ENCODE results near the gene DYNLT3. TPM values are rescaled to one million over a fixed set of nuclear protein-coding genes. Genes with fewer than 3 reads are reported as not detected.

The DYNLT3 gene
- total RNA-seq, 2 experiments from 2014 or later = 47.9 to 48.3 TPM

DNA sequence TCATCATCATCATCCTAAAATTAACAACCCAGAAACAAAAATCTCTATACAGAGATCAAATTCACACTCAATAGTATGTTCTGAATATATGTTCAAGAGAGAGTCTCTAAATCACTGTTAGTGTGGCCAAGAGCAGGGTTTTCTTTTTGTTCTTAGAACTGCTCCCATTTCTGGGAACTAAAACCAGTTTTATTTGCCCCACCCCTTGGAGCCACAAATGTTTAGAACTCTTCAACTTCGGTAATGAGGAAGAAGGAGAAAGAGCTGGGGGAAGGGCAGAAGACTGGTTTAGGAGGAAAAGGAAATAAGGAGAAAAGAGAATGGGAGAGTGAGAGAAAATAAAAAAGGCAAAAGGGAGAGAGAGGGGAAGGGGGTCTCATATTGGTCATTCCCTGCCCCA, 35.3 kb downstream of the DYNLT3 start:
- no peak for DNase-seq
- Histone ChIP-seq H3K36me3 (ENCODE audit: insufficient read depth, low read length) (no peaks in the 10 kb centered on the region), H3K9me3 (ENCODE audit: control insufficient read depth in 1 of 2, insufficient read depth in 1 of 2, low read length in 2 of 2) (no peaks in the 10 kb centered on the region), H3K4me3 (ENCODE audit: low read length) (no peak overlapping the region), H3K4me1 (ENCODE audit: insufficient read depth, low read length) (no peaks in the 10 kb centered on the region), H3K27ac (ENCODE audit: low read depth in 1 of 2, low read length in 2 of 2) (no peak overlapping the region), H3K27me3 (ENCODE audit: control insufficient read depth in 1 of 2, insufficient read depth in 2 of 2, low read length in 2 of 2) (no peaks in the 10 kb centered on the region)
- H3K4me3 Mint-ChIP-seq = no peak overlapping the region
- POLR2A ChIA-PET = no interaction called here
- H3K4me1 Mint-ChIP-seq (ENCODE audit: low read depth) = no peaks in the 10 kb centered on the region
- H3K36me3 Mint-ChIP-seq (ENCODE audit: low read depth) = no peaks in the 10 kb centered on the region
- H3K9me3 Mint-ChIP-seq = no peaks in the 10 kb centered on the region
- no peak for ATAC-seq (ENCODE audit: poor library complexity)
- CTCF ChIA-PET = no interaction called here
- no peak overlapping the region for H3K27ac Mint-ChIP-seq
- TF ChIP-seq, protein P1, sequence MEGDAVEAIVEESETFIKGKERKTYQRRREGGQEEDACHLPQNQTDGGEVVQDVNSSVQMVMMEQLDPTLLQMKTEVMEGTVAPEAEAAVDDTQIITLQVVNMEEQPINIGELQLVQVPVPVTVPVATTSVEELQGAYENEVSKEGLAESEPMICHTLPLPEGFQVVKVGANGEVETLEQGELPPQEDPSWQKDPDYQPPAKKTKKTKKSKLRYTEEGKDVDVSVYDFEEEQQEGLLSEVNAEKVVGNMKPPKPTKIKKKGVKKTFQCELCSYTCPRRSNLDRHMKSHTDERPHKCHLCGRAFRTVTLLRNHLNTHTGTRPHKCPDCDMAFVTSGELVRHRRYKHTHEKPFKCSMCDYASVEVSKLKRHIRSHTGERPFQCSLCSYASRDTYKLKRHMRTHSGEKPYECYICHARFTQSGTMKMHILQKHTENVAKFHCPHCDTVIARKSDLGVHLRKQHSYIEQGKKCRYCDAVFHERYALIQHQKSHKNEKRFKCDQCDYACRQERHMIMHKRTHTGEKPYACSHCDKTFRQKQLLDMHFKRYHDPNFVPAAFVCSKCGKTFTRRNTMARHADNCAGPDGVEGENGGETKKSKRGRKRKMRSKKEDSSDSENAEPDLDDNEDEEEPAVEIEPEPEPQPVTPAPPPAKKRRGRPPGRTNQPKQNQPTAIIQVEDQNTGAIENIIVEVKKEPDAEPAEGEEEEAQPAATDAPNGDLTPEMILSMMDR (IDR thresholded peaks at IDR 0.05) = no peak
- no peaks in the 10 kb centered on the region for H3K27me3 Mint-ChIP-seq
- intact Hi-C loops (cut with DNase I, micrococcal nuclease) = no loop called here

DNA sequence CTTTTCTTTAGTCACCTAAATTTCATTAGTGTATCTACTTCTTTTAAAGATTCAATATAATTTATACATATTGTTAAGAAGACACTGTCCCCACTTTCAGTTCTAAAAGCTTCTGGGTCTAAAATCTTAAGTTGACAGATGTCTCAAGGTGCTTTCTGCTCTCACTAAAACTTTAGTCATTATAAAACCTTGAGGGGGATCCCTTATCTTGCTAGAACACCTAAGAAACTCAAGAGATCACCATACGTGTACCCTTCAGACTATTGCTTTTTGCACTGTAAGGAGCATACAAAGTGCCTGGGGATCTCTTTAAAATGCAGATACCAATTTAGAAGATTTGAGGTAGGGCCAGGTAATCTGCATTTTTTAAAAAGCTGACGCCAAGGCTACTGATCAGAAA, 37.4 kb downstream of the DYNLT3 start:
- ATAC-seq (ENCODE audit: poor library complexity) (no peak), DNase-seq (no peak)
- Mint-ChIP-seq H3K4me3 (no peak overlapping the region), H3K9me3 (no peaks in the 10 kb centered on the region), H3K4me1 (ENCODE audit: low read depth) (no peaks in the 10 kb centered on the region), H3K27ac (no peak overlapping the region), H3K27me3 (no peaks in the 10 kb centered on the region), H3K36me3 (ENCODE audit: low read depth) (no peaks in the 10 kb centered on the region)
- Histone ChIP-seq H3K4me1 (ENCODE audit: insufficient read depth, low read length) (no peaks in the 10 kb centered on the region), H3K27ac (ENCODE audit: low read depth in 1 of 2, low read length in 2 of 2) (no peak overlapping the region), H3K27me3 (ENCODE audit: control insufficient read depth in 1 of 2, insufficient read depth in 2 of 2, low read length in 2 of 2) (no peaks in the 10 kb centered on the region), H3K4me3 (ENCODE audit: low read length) (no peak overlapping the region), H3K9me3 (ENCODE audit: control insufficient read depth in 1 of 2, insufficient read depth in 1 of 2, low read length in 2 of 2) (no peaks in the 10 kb centered on the region), H3K36me3 (ENCODE audit: insufficient read depth, low read length) (no peaks in the 10 kb centered on the region)
- CTCF ChIA-PET = no interaction called here
- intact Hi-C loops (cut with DNase I, micrococcal nuclease) = no loop called here
- TF ChIP-seq, protein P1 (IDR thresholded peaks at IDR 0.05) = no peak
- POLR2A ChIA-PET = no interaction called here

DNA sequence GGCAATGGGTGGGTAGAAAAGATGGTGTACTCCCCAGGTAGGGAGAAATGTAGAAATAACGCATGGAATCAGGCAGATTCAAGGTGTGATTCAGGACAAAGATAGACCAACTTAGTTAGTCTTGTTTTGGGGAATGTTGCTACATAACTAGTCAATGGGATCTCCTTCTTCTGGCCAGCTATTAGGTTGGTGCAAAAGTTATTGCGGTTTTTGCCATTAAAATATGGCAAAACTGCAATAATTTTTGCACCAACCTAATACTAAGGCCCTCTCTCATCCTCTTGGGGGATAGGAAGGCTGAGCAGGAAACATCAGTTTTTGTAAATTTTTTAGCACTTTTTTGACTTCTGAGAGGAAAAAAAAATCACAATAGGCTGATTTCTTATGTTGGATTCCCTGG, 44.3 kb downstream of the DYNLT3 start:
- Mint-ChIP-seq H3K4me1 (ENCODE audit: low read depth) (peaks cover under 1% of the 10 kb centered on the region), H3K9me3 (no peaks in the 10 kb centered on the region), H3K27me3 (no peaks in the 10 kb centered on the region), H3K27ac (no peak overlapping the region), H3K4me3 (no peak overlapping the region), H3K36me3 (ENCODE audit: low read depth) (no peaks in the 10 kb centered on the region)
- Histone ChIP-seq H3K4me3 (ENCODE audit: low read length) (no peak overlapping the region), H3K36me3 (ENCODE audit: insufficient read depth, low read length) (no peaks in the 10 kb centered on the region), H3K4me1 (ENCODE audit: insufficient read depth, low read length) (no peaks in the 10 kb centered on the region), H3K9me3 (ENCODE audit: control insufficient read depth in 1 of 2, insufficient read depth in 1 of 2, low read length in 2 of 2) (no peaks in the 10 kb centered on the region), H3K27ac (ENCODE audit: low read depth in 1 of 2, low read length in 2 of 2) (no peak overlapping the region), H3K27me3 (ENCODE audit: control insufficient read depth in 1 of 2, insufficient read depth in 2 of 2, low read length in 2 of 2) (no peaks in the 10 kb centered on the region)
- no peak for ATAC-seq (ENCODE audit: poor library complexity)
- POLR2A ChIA-PET = no interaction called here
- no peak for DNase-seq
- intact Hi-C loops (cut with DNase I, micrococcal nuclease) = no loop called here
- CTCF ChIA-PET = no interaction called here
- TF ChIP-seq, protein P1 (IDR thresholded peaks at IDR 0.05) = no peak

Measured in CD4-positive, alpha-beta T cell (primary cell).